HepG2 (cell line): ENCODE data around the gene PSMD3. TPM values are rescaled to one million over a fixed set of nuclear protein-coding genes. Genes with fewer than 3 reads are reported as not detected.

ENCODE experiments used
- ATAC-seq: fragments of 200-7000 bp; cut with Tn5 transposase; 3 replicates; pipeline ENCODE4 v1.9.1; 2020; ENCODE audit warnings: mild to moderate bottlenecking, moderate library complexity
- BruUV-seq: library from RNA; stranded (reverse); fragments of 400-500 nt; replicated peaks from 2 replicates; lab custom pipeline; 2021; lab: Mats Ljungman, UMichigan
- CTCF ChIA-PET: fragments of 300-600 bp; formaldehyde crosslinking; extraction: SDS; loops from one replicate; lab custom pipeline; 2021; ENCODE audit warnings: low total read pairs, inconsistent platforms, low intra/inter-chr PET ratio; lab: Yijun Ruan, JAX
- POLR2A ChIA-PET: fragments of 350-600 bp; sonication (Branson Sonifier 250); formaldehyde crosslinking; loops from one replicate; lab custom pipeline; 2020; ENCODE audit warnings: antibody characterized with exemption, inconsistent platforms; lab: Yijun Ruan, JAX
- DNase-seq: peaks from one replicate; pipeline ENCODE4 v3.0.0-alpha.2; 2015; ENCODE audit warnings: low spot score
- FAIRE-seq: peaks from 3 replicates; lab custom pipeline; 2011; peaks lifted over from hg19 to GRCh38; lab: Jason Lieb, UNC
- H2AFZ ChIP-seq: one replicate; pipeline ENCODE4 v1.6.1; 2011; ENCODE audit warnings: low read length, inconsistent platforms
- H3K27ac ChIP-seq: fragments of 300-600 bp; 3 replicates; pipeline ENCODE4 v1.8.0; 2011; ENCODE audit warnings: mixed run types, mild to moderate bottlenecking, mixed read lengths, low read length, inconsistent platforms; ENCODE audit not compliant: insufficient read depth; ENCODE audit errors: extremely low read length
- H3K27me3 ChIP-seq, 2 experiments: fragments of 200-600 bp in 1 of 2; 2 replicates in 1 of 2; 3 replicates in 1 of 2; pipeline versions ENCODE4 v1.6.0 to v1.8.0; 2011; ENCODE audit warnings: low read length in 2 of 2, mild to moderate bottlenecking in 2 of 2, moderate library complexity in 2 of 2, inconsistent platforms in 1 of 2; ENCODE audit not compliant: insufficient read depth in 2 of 2, control insufficient read depth in 1 of 2
- H3K36me3 ChIP-seq, 2 experiments: fragments of 200-600 bp in 1 of 2; replicated peaks in 1 of 2; 2 replicates in 1 of 2; 3 replicates in 1 of 2; pipeline versions ENCODE4 v1.5.1 to v1.8.0; 2011; ENCODE audit warnings: low read length in 2 of 2, inconsistent platforms in 1 of 2; ENCODE audit not compliant: insufficient read depth in 2 of 2, control insufficient read depth in 1 of 2
- H3K4me1 ChIP-seq: 2 replicates; pipeline ENCODE4 v1.5.1; 2012; ENCODE audit warnings: low read length, inconsistent platforms; ENCODE audit not compliant: insufficient read depth
- H3K4me2 ChIP-seq: 2 replicates; pipeline ENCODE4 v1.6.0; 2011; ENCODE audit warnings: low read depth, low read length, inconsistent platforms
- H3K4me3 ChIP-seq, 3 experiments: fragments of 200-600 bp in 1 of 3; sonication (generic), shearing (Covaris generic) in 1 of 3; replicated peaks in 1 of 3; 2 replicates each; pipeline ENCODE4 v1.5.1; 2011 to 2016; ENCODE audit warnings: low read length in 3 of 3, inconsistent platforms in 2 of 3, low read depth in 2 of 3, mild to moderate bottlenecking in 2 of 3, control low read depth in 1 of 3, mixed read lengths in 1 of 3; ENCODE audit not compliant: insufficient read depth in 1 of 3
- H3K79me2 ChIP-seq: one replicate; pipeline ENCODE4 v1.6.1; 2011; ENCODE audit warnings: low read length, inconsistent platforms; ENCODE audit not compliant: insufficient read depth
- H3K9ac ChIP-seq: 2 replicates; pipeline ENCODE4 v1.6.0; 2011; ENCODE audit warnings: mild to moderate bottlenecking, low read depth, low read length, inconsistent platforms; ENCODE audit not compliant: insufficient read depth
- H3K9me3 ChIP-seq: 2 replicates; pipeline ENCODE4 v1.5.1; 2012; ENCODE audit warnings: mild to moderate bottlenecking, low read length
- H4K20me1 ChIP-seq: 2 replicates; pipeline ENCODE4 v1.6.0; 2011; ENCODE audit warnings: inconsistent platforms, mild to moderate bottlenecking, low read length, moderate library complexity; ENCODE audit not compliant: insufficient read depth
- ADNP ChIP-seq: sonication (generic); formaldehyde crosslinking; IDR thresholded peaks from 2 replicates; pipeline ENCODE4 v1.4.0; 2020; ENCODE audit warnings: missing genetic modification reagents
- ATF2 ChIP-seq: sonication (generic); formaldehyde crosslinking; IDR thresholded peaks from 2 replicates; pipeline ENCODE4 v1.4.0; 2020; ENCODE audit warnings: missing genetic modification reagents
- BHLHE40 ChIP-seq: IDR thresholded peaks from 2 replicates; pipeline ENCODE4 v1.6.1; 2011; ENCODE audit warnings: low read length, improper control_type of control experiment
- GTF2F1 ChIP-seq: fragments of 150-350 bp; IDR thresholded peaks from 2 replicates; pipeline ENCODE4 v1.6.1; 2014; ENCODE audit warnings: low read length
- KLF12 ChIP-seq: sonication (generic); formaldehyde crosslinking; IDR thresholded peaks from 2 replicates; pipeline ENCODE4 v1.4.0; 2020; ENCODE audit warnings: missing genetic modification reagents, borderline replicate concordance
- MTERF4 ChIP-seq: sonication (generic); formaldehyde crosslinking; IDR thresholded peaks from 2 replicates; pipeline ENCODE4 v1.8.0; 2023; ENCODE audit warnings: mild to moderate bottlenecking, missing genetic modification reagents
- RXRB ChIP-seq: IDR thresholded peaks from 2 replicates; pipeline ENCODE4 v1.6.1; 2016; ENCODE audit warnings: borderline replicate concordance, missing genetic modification reagents, missing compliant biosample characterization
- SMAD1 ChIP-seq: sonication (generic); formaldehyde crosslinking; IDR thresholded peaks from 2 replicates; pipeline ENCODE4 v1.4.0; 2020; ENCODE audit warnings: missing genetic modification reagents, low read depth, mild to moderate bottlenecking, borderline replicate concordance
- SOX13 ChIP-seq, 3 experiments: fragments of 450-650 bp in 1 of 3; sonication (generic) in 1 of 3; formaldehyde crosslinking in 1 of 3; IDR thresholded peaks in 2 of 3; conservative IDR thresholded peaks in 1 of 3; 2 replicates each; pipeline versions ENCODE4 v1.5.0 to v1.6.1; 2016 to 2020; ENCODE audit warnings: antibody characterized with exemption in 1 of 3, mild to moderate bottlenecking in 1 of 3, missing compliant biosample characterization in 1 of 3, missing genetic modification reagents in 1 of 3, moderate library complexity in 1 of 3
- TARDBP ChIP-seq: sonication (generic); formaldehyde crosslinking; IDR thresholded peaks from 2 replicates; pipeline ENCODE4 v1.8.0; 2022; ENCODE audit warnings: mild to moderate bottlenecking, missing genetic modification reagents
- XBP1 ChIP-seq: sonication (generic); formaldehyde crosslinking; IDR thresholded peaks from 2 replicates; pipeline ENCODE4 v1.5.0; 2020; ENCODE audit warnings: missing genetic modification reagents
- ZBTB7B ChIP-seq: sonication (generic); formaldehyde crosslinking; IDR thresholded peaks from 2 replicates; pipeline ENCODE4 v1.4.0; 2020; ENCODE audit warnings: missing genetic modification reagents
- ZNF282 ChIP-seq: fragments of 450-650 bp; IDR thresholded peaks from 2 replicates; pipeline ENCODE4 v1.6.1; 2018; ENCODE audit not compliant: partially characterized antibody
- ZNF512 ChIP-seq: sonication (generic); formaldehyde crosslinking; IDR thresholded peaks from 2 replicates; pipeline ENCODE4 v1.4.0; 2020; ENCODE audit warnings: mild to moderate bottlenecking, missing genetic modification reagents
- ZNF761 ChIP-seq: sonication (generic); formaldehyde crosslinking; conservative IDR thresholded peaks from 2 replicates; pipeline ENCODE4 v1.4.0; 2020; ENCODE audit warnings: mild to moderate bottlenecking, missing genetic modification reagents
- WGBS: methylation state at CpG from one replicate; pipeline ENCODE4 v1.1.6; 2017; ENCODE audit warnings: low lambda C conversion rate; 5-methylcytosine and 5-hydroxymethylcytosine counted together
- in situ Hi-C: cut with HindIII; loops from 2 replicates; pipeline ENCODE4 v1.10.0; 2017; ENCODE audit warnings: low pct_unique_long_range_greater_than_20kb; ENCODE audit not compliant: extremely low pct_ligation_motif_present
- intact Hi-C: fragments of 100-400 bp; cut with micrococcal nuclease; formaldehyde crosslinking; loops from one replicate; pipeline ENCODE4 v1.10.0; 2022; ENCODE audit not compliant: unreplicated experiment
- polyA plus RNA-seq, 8 experiments: library from polyadenylated mRNA; depleted of rRNA in 3 of 8; stranded (reverse) in 7 of 8; unstranded in 1 of 8; fragments of >200 nt; fragmentation: Illumina TruSeq in 4 of 8; extraction: Trizol in 4 of 8; gene quantifications; 2 replicates each; pipeline versions ENCODE4 v1.2.1 to v1.2.3, GENCODE V29; 2011 to 2016; ENCODE audit warnings: low read depth in 4 of 8, missing spikeins in 1 of 8, mixed read lengths in 1 of 8; ENCODE audit not compliant: insufficient read depth in 1 of 8
- total RNA-seq, 5 experiments: library from RNA; depleted of rRNA; stranded (reverse); fragments of >200 nt; fragmentation: Illumina TruSeq; extraction: Trizol; gene quantifications; 2 replicates each; pipeline ENCODE4 v1.2.3, GENCODE V29; 2016; ENCODE audit warnings: low read depth in 1 of 5
- TF ChIP-seq, protein P1 (sequence below): sonication (generic); formaldehyde crosslinking; IDR thresholded peaks from 2 replicates; pipeline ENCODE4 v1.4.0; 2020; ENCODE audit warnings: missing genetic modification reagents

PSMD3 gene
- total and polyA plus RNA-seq, 2 of the 13 experiments (the other 11 are each of a cell fraction or from before 2014, with no cell fraction given), result 97.4 to 146 TPM

DNA sequence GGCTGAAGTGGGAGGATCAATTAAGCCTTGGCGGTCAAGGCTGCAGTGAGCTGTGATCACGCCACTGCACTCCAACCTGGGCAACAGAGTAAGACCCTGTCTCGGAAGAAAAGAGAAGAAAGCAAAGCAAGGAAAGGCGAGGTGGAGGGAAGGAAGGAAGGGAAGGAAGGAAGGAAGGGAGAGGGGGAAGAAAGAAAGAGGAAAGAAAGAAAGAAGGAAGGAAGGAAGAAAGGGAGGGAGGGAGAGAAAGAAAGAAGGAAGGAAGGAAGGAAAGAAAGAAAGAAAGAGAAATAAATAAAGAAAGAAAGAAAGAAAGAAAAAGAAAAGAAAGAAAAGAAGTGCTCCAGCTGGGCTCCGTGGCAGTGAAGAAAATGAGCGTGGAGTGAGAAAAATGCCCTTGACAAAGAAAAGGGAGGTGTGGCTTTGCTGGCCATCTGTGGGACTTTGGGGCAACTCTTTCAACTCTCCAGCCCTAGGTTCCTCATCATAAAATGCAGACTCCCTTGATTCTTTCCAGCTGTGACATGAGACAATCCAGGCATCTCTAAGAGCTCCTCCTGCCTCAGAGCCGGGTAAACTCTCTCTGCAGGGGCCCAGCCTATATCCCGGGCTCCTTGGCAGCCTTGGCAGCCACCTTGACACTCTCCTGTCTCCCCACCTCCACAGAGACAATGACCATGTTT is 15.4 kb upstream of the PSMD3 start:
- TF ChIP-seq MTERF4 (CRISPR knock-in tag) (no peak), KLF12 (no peak), ZNF512 (peak; percentile 72; the same call in 1 of the 2 replicates), ATF2 (no peak), TARDBP (CRISPR knock-in tag) (no peak), ZBTB7B (CRISPR knock-in tag) (no peak), RXRB (CRISPR knock-in tag) (no peak), ADNP (no peak), XBP1 (no peak), GTF2F1 (no peak), SOX13 (IDR thresholded peaks at IDR 0.05) (no peak), SOX13 (CRISPR knock-in tag; conservative IDR thresholded peaks at IDR 0.05 in 1 of 2, IDR thresholded peaks at IDR 0.05 in 1 of 2) (no peak), ZNF282 (peak; percentile 62), BHLHE40 (no peak), ZNF761 (CRISPR knock-in tag) (no peak), SMAD1 (CRISPR knock-in tag) (no peak)
- TF ChIP-seq, protein P1, sequence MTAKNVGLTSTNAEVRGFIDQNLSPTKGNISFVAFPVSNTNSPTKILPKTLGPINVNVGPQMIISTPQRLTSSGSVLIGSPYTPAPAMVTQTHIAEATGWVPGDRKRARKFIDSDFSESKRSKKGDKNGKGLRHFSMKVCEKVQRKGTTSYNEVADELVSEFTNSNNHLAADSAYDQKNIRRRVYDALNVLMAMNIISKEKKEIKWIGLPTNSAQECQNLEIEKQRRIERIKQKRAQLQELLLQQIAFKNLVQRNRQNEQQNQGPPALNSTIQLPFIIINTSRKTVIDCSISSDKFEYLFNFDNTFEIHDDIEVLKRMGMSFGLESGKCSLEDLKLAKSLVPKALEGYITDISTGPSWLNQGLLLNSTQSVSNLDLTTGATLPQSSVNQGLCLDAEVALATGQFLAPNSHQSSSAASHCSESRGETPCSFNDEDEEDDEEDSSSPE (CRISPR knock-in tag), result no peak
- H3K4me3 ChIP-seq, result no peak overlapping the region
- in situ Hi-C loops, result no loop called here
- CTCF ChIA-PET, result no interaction called here
- FAIRE-seq (no peak), DNase-seq (no peak), ATAC-seq (no peak)
- H3K9ac ChIP-seq, result no peak overlapping the region
- no peaks in the 10 kb centered on the region for H3K36me3 ChIP-seq
- 39% methylated on average over 8 of the region's 8 CpGs for WGBS
- H3K27me3 ChIP-seq, result peaks cover 1 to 56% of the 10 kb centered on the region in 2 experiments; a peak in 4 of 5 replicates
- no peaks in the 10 kb centered on the region for H4K20me1 ChIP-seq
- no peak overlapping the region for H3K4me2 ChIP-seq
- POLR2A ChIA-PET, result interaction anchor here (1.0 kb wide), 1 partner anchor 15 kb away, joined by 4 read pairs; the partner anchor contains the start of gene PSMD3
- H3K4me1 ChIP-seq, result peaks cover 11% of the 10 kb centered on the region
- no peaks in the 10 kb centered on the region for H3K9me3 ChIP-seq
- no TSS peak for BruUV-seq
- no peak overlapping the region for H3K27ac ChIP-seq
- no peaks in the 10 kb centered on the region for H3K79me2 ChIP-seq
- intact Hi-C loops, result no loop called here
- H2AFZ ChIP-seq, result no peak overlapping the region
